ENCODE measurements around the gene COX7B2.

COX7B2 gene, protein sequence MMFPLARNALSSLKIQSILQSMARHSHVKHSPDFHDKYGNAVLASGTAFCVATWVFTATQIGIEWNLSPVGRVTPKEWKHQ

DNA sequence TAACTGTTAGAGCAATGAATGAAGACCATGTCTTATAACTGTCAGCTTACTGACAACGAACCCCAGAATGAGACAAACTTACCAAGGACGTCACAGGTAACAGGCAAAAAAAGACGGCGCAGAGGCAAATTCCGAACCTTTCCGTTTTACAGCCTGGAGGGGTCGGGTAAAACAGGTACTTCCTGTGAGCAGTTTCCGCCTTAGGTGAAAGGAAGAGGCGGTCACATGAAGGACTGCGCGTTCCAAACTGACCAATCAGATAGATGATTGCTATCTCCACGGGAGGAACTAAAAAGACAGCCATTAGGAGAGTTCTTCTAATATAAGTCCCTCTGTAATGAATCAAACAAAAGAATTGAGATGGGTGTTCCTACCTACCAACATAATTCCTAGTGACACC, at the start of gene COX7B2:
Gene COX7B2 (minus strand): TSS at position 168 of the 400 bp plus-strand sequence. CDS start 174,053 bp downstream, outside the sequence.
- no peak for DNase-seq

DNA sequence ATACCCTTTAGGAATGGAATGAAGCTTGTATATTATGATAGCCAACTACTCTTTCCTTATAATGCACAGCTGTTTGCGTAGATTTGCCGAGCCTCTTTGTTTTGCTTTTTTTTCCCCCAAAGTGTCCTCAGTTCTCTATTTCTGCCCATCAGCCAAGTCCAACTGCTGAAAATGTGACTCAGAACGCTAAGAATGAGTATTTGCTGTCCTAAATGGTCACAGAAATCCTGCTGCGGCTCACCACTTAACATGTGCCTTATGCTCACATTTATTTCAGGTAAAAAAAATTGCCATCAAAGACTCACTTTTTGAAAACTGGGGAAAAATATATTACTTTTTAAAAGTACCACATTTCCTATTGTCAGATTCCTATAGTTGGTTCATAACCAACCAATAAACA, 47.4 kb upstream of the COX7B2 start:
- no peak for DNase-seq

GRCh38 chr4:46955601-46956000, 46.6 kb upstream of the COX7B2 start:
- no peak for DNase-seq

- no peak for DNase-seq
Measured at GRCh38 chr4:46954643-46955042, 45.6 kb upstream of the COX7B2 start.

- DNase-seq: no peak
Measured at GRCh38 chr4:46953564-46953963, 44.5 kb upstream of the COX7B2 start.

DNA sequence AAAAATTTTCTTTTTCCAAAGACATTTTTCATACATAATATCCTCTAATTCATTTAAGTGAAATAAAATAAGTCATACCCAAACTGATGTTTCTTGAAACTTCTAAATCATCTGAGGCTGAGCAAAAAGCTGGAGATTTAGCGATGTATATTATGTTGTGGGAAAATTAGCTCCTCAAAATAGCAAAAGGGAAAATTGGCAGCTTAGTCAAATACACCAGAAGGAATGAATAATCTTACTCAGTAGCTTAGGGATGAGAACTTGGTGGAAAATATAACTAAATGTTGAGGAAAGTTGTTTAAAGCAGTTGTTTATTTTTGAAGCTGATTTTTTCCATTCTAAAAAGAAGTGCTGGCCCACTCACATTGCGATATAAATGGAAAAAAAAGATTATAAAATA, 43.4 kb upstream of the COX7B2 start:
- no peak for DNase-seq

GRCh38 chr4:46950826-46951225, 41.8 kb upstream of the COX7B2 start:
- no peak for DNase-seq

DNA sequence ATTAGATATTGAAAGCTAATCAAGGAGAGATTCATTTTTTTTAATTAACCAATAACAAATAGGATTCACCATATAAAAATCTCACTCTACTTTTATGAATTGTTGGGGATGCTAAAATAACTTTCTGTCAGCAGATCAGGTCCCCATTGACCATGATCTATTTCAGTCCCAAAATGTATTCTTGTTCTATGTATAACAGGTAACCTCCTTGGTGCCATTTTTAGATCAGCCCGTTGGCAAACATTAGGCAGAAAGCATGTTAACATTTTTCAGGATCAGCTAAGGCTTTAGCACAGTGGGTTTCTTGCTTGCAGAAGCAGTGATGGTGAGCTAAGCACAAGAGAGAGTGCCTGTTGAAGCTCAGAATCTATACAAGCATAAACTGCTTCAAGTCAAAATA, 40.8 kb upstream of the COX7B2 start:
- no peak for DNase-seq

- no peak for DNase-seq
Measured at GRCh38 chr4:46947541-46947940, 38.5 kb upstream of the COX7B2 start.

GRCh38 chr4:46946919-46947536, 38.0 kb upstream of the COX7B2 start:
- no peak for DNase-seq

GRCh38 chr4:46945062-46945461, 36.0 kb upstream of the COX7B2 start:
- DNase-seq: no peak

DNA sequence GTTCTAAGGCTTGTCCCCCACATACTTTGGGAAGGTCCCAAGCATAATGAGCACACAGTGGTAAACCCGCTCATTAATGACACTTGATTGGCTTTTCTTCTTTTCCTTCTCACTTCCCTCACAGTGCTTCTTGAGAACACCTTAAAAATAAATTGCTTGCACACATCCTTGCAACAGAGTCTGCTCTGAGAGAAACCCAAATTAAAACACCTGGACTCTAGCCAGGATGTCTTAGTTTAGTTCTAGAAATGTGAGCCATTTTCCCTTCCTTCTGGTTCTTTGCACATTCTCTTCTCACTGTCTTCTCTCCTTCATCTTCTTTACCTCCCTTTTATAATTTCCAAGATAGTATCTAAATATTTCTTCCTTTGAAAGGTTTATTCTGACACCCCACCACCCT, 35.3 kb upstream of the COX7B2 start:
- no peak for DNase-seq

DNA sequence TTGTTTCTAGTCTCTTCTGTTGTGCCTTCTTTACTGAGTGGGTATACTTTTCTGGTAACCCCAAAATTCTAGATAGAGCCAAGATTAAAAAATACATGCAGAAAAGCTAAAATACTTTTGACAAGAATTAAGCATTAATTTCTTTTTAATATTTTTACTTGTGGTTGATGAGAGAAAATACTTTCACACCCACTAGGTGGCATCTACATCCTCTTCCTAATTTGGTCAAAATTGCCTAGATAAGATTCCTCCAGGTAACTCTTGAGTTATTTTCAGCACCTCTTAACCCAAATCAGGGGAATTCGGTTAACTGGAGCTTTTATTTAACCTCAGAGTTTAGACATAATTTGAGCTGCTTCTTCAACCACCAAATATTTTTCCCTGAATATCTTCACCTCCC, 28.4 kb upstream of the COX7B2 start:
- DNase-seq: peak in 1 of 2 experiments; percentile 29

- no peak for DNase-seq
Measured at GRCh38 chr4:46934726-46935125, 25.7 kb upstream of the COX7B2 start.

GRCh38 chr4:46933686-46934085, 24.6 kb upstream of the COX7B2 start:
- DNase-seq: no peak

DNA sequence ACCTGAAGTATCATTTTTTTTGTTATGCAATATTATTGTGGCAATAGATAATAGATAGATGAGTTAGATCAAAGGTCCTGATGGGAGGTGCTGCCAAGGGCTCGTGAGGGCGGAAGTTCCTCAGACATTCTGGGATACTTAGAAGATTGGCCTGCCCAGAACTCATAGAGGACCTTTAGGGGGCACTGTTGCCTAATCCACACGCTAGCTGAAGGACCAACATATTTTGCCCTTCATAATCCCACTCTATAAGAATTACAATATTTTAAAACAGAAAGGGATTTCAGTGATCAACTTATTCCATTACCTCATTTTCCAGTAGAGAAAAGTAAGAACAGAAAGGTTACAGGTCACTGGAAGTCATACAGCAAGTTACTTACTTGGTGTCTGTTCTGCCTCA, 22.9 kb upstream of the COX7B2 start:
- DNase-seq: peak; percentile 7 to 62

GRCh38 chr4:46930891-46931290, 21.8 kb upstream of the COX7B2 start:
- no peak for DNase-seq

DNA sequence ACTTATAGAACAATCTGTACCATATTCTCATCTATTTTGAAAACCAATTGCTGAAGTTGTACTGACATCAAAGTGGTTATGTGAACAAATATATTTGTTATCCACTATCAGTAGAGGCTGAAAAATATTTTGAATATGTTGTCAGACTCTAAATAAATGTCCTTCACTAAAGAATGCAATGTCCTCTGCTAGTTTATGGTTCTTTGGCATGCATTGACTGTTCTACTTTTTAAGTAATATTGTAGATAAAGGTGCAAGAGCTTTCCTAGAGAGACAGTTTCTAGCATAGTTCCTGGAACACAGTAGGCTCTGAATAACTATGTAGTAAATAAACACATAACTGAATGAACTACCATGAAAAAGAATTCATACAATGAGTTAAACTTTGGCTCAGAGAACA, 18.2 kb upstream of the COX7B2 start:
- DNase-seq: no peak

- no peak for DNase-seq
Measured at GRCh38 chr4:46924789-46925529, 15.9 kb upstream of the COX7B2 start.

DNA sequence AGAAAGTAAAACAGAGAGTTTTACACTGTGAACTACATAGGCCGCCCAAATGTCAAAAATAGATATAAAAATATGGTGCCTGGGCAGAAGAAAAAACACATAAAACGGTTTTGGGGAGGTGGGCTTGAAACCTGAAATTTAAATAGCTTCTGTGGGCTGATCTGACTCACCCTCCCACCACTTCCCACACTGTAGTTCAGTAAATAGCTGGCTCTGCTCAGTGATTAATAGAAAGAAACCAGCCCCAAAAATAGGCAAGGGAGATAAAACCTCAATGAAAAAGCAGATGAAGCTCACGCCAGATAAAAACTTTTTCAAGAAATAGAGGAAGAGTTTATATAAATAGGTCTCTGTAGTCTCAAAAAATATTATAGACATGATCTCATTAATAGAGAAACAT, 13.2 kb upstream of the COX7B2 start:
- no peak for DNase-seq

DNA sequence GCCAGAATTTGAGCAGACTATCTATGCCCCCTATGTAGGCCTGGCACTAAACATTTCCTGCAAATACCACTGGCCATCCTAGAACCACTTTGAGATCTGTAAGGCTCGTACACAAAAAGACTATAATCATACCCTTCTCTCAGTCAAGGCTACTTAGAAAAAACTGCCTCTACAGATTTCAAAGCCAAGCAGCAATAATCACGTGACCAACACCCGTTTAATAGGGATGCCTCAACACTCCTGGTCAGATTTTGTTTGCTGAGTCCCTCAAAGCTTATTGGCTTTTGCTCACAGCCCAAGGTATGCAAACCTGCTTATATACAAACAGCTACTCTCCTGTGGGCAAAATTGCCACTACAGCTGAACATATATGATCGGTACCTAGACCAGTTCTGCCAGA, 897 bp downstream of the COX7B2 start:
- DNase-seq: no peak

DNA sequence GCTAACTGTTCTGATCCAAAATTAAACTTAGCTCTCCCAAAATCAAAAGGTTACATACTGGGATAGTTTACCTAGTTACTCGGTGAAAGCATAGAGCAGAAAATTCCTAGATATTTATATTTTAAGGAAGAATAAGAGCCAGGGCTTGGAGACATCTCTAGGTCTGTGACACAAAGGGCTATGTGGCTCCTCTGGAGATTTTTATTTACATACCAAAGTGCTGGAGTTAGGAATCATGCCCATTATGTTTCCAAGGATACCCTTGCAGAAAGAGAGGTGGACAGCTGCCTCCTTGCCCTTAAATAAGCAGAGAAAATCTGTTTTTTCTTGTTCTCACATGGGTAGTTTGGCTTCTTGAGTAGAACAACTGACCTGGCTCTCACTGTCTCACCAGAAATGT, 9.0 kb downstream of the COX7B2 start:
- no peak for DNase-seq

DNA sequence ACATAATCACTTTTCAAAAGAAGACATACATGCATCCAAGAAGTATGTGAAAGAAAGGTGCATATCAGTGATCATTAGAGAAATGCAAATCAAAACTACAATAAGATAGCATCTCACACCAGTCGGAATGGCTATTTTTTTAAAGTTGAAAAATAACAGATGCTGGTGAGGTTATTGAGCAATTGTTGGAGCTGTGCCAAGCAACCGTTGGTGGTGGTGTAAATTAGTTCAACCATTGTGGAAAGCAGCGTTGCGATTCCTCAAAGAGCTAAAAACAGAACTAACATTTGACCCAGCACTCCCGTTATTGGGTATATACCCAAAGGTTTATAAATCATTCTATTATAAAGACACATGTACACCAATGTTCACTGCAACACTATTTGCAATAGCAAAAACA, 14.2 kb downstream of the COX7B2 start:
- no peak for DNase-seq

DNA sequence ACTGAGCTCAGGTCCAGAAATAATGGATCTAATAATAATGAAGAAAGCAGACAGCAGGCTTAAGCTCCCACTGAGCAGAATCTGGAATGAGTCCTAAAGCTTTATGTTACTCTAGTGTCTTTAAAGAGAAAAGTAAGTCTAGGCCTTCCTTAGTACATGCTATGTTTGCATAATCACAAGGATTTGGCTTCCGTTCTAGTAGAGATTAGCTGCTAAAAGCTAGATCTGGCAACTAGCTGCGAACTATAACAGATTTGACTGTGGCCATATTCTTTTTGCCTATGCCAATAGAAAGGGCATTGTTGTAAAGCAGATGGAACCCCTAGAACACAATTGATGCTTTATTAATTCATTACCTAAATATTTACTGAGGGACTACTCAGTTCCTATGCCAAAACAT, 19.0 kb downstream of the COX7B2 start:
- DNase-seq: peak; percentile 33 to 46

- DNase-seq: no peak
Measured at GRCh38 chr4:46889410-46889809, 19.6 kb downstream of the COX7B2 start.

Data from NCI-H526 (cell line).